Calu3 (cell line): ENCODE measurements around the gene FXYD6. TPM values are rescaled to one million over a fixed set of nuclear protein-coding genes. Genes with fewer than 3 reads are reported as not detected.

ENCODE experiments used
- BruUV-seq: library from RNA; stranded (reverse); fragments of 400-500 nt; replicated peaks from 2 replicates; lab custom pipeline; 2021; lab: Mats Ljungman, UMichigan
- CTCF ChIA-PET: fragments of 300-600 bp; sonication (Branson Sonifier 250); formaldehyde crosslinking; loops from one replicate; lab custom pipeline; 2022; ENCODE audit warnings: antibody characterized with exemption; lab: Charles Lee
- DNase-seq: peaks from one replicate; pipeline ENCODE4 v3.0.0; 2022
- H3K27ac Mint-ChIP-seq: one replicate; pipeline ENCODE4 v1.8.0; 2022; ENCODE audit warnings: mixed read lengths; ENCODE audit not compliant: unreplicated experiment
- H3K27me3 Mint-ChIP-seq: one replicate; pipeline ENCODE4 v1.8.0; 2022; ENCODE audit warnings: mixed read lengths; ENCODE audit not compliant: unreplicated experiment
- H3K36me3 Mint-ChIP-seq: one replicate; pipeline ENCODE4 v1.8.0; 2022; ENCODE audit warnings: mild to moderate bottlenecking, moderate library complexity, mixed read lengths; ENCODE audit not compliant: insufficient read depth, unreplicated experiment
- H3K4me1 Mint-ChIP-seq: one replicate; pipeline ENCODE4 v1.8.0; 2022; ENCODE audit warnings: mild to moderate bottlenecking, low read depth, mixed read lengths; ENCODE audit not compliant: unreplicated experiment
- H3K4me3 Mint-ChIP-seq: one replicate; pipeline ENCODE4 v1.8.0; 2022; ENCODE audit warnings: mild to moderate bottlenecking, low read depth, moderate library complexity, mixed read lengths; ENCODE audit not compliant: unreplicated experiment
- H3K9me3 Mint-ChIP-seq: one replicate; pipeline ENCODE4 v1.8.0; 2022; ENCODE audit warnings: low read depth, mixed read lengths; ENCODE audit not compliant: unreplicated experiment
- CTCF ChIP-seq: fragments of 200-600 bp; IDR thresholded peaks from one replicate; pipeline ENCODE4 v1.8.0; 2022; ENCODE audit warnings: antibody characterized with exemption; ENCODE audit not compliant: unreplicated experiment
- intact Hi-C: fragments of 100-400 bp; cut with micrococcal nuclease; formaldehyde crosslinking; loops from one replicate; pipeline ENCODE4 v1.10.0; 2022; ENCODE audit not compliant: unreplicated experiment
- total RNA-seq: library from RNA; stranded (reverse); gene quantifications from 2 replicates; pipeline ENCODE4 v1.2.3, GENCODE V29; 2022

Gene FXYD6
- total RNA-seq, 1 experiment from 2014 or later = 0.61 TPM

- H3K27ac Mint-ChIP-seq = no peak overlapping the region
- BruUV-seq = no TSS peak
- peaks cover 8% of the 10 kb centered on the region for H3K4me1 Mint-ChIP-seq
- DNase-seq = no peak
- intact Hi-C loops = no loop called here
- no peaks in the 10 kb centered on the region for H3K9me3 Mint-ChIP-seq
- CTCF ChIA-PET = no interaction called here
- no peaks in the 10 kb centered on the region for H3K36me3 Mint-ChIP-seq
- TF ChIP-seq CTCF = no peak
- no peaks in the 10 kb centered on the region for H3K27me3 Mint-ChIP-seq
- no peak overlapping the region for H3K4me3 Mint-ChIP-seq
These were observed 47.3 kb upstream of the FXYD6 start for GRCh38 chr11:117923773-117924172.

- CTCF ChIA-PET = no interaction called here
- no peak overlapping the region for H3K27ac Mint-ChIP-seq
- intact Hi-C loops = no loop called here
- no peaks in the 10 kb centered on the region for H3K36me3 Mint-ChIP-seq
- no TSS peak for BruUV-seq
- H3K9me3 Mint-ChIP-seq = no peaks in the 10 kb centered on the region
- H3K4me1 Mint-ChIP-seq = peaks cover 3% of the 10 kb centered on the region
- no peak overlapping the region for H3K4me3 Mint-ChIP-seq
- TF ChIP-seq CTCF = no peak
- DNase-seq = no peak
- H3K27me3 Mint-ChIP-seq = no peaks in the 10 kb centered on the region
These were observed 46.8 kb upstream of the FXYD6 start for GRCh38 chr11:117923275-117923674.

- TF ChIP-seq CTCF = no peak
- H3K4me3 Mint-ChIP-seq = no peak overlapping the region
- CTCF ChIA-PET = no interaction called here
- no peak overlapping the region for H3K27ac Mint-ChIP-seq
- no peak for DNase-seq
- no TSS peak for BruUV-seq
- no peaks in the 10 kb centered on the region for H3K4me1 Mint-ChIP-seq
- no peaks in the 10 kb centered on the region for H3K9me3 Mint-ChIP-seq
- H3K36me3 Mint-ChIP-seq = no peaks in the 10 kb centered on the region
- H3K27me3 Mint-ChIP-seq = peaks cover under 1% of the 10 kb centered on the region
- intact Hi-C loops = no loop called here
These were observed 45.4 kb upstream of the FXYD6 start for GRCh38 chr11:117921893-117922292.

GRCh38 chr11:117921456-117921855 is 45.0 kb upstream of the FXYD6 start:
- BruUV-seq = no TSS peak
- no peak for TF ChIP-seq CTCF
- Mint-ChIP-seq H3K27ac (no peak overlapping the region), H3K27me3 (peaks cover 5% of the 10 kb centered on the region), H3K4me1 (no peaks in the 10 kb centered on the region), H3K9me3 (no peaks in the 10 kb centered on the region), H3K36me3 (no peaks in the 10 kb centered on the region), H3K4me3 (no peak overlapping the region)
- CTCF ChIA-PET = no interaction called here
- DNase-seq = no peak
- intact Hi-C loops = no loop called here
